Ishikawa (cell line): ENCODE measurements around the gene CELF2.

ENCODE experiments used
- CEBPB ChIP-seq: IDR thresholded peaks from 2 replicates; pipeline ENCODE4 v1.6.1; 2012
- CREB1 ChIP-seq: IDR thresholded peaks from 2 replicates; pipeline ENCODE4 v1.6.1; 2012; ENCODE audit warnings: low read depth
- EGR1 ChIP-seq: IDR thresholded peaks from 2 replicates; pipeline ENCODE4 v1.6.1; 2012
- EP300 ChIP-seq: IDR thresholded peaks from 2 replicates; pipeline ENCODE4 v1.6.1; 2012; ENCODE audit warnings: borderline replicate concordance
- FOXM1 ChIP-seq: IDR thresholded peaks from 2 replicates; pipeline ENCODE4 v1.6.1; 2012; ENCODE audit warnings: low read depth, borderline replicate concordance
- MAX ChIP-seq: IDR thresholded peaks from 2 replicates; pipeline ENCODE4 v1.6.1; 2012
- NFIC ChIP-seq: IDR thresholded peaks from 2 replicates; pipeline ENCODE4 v1.6.1; 2012
- RAD21 ChIP-seq: IDR thresholded peaks from 2 replicates; pipeline ENCODE4 v1.6.1; 2012; ENCODE audit warnings: low read depth
- REST ChIP-seq: IDR thresholded peaks from 2 replicates; pipeline ENCODE4 v1.6.1; 2012; ENCODE audit warnings: low read depth, mild to moderate bottlenecking
- TAF1 ChIP-seq: IDR thresholded peaks from 2 replicates; pipeline ENCODE4 v1.6.1; 2012; ENCODE audit warnings: low read depth, mild to moderate bottlenecking
- TCF12 ChIP-seq: IDR thresholded peaks from 2 replicates; pipeline ENCODE4 v1.6.1; 2012; ENCODE audit warnings: low read depth
- TEAD4 ChIP-seq: IDR thresholded peaks from 2 replicates; pipeline ENCODE4 v1.6.1; 2012
- USF1 ChIP-seq: IDR thresholded peaks from 2 replicates; pipeline ENCODE4 v1.6.1; 2012
- YY1 ChIP-seq: IDR thresholded peaks from 2 replicates; pipeline ENCODE4 v1.6.1; 2012; ENCODE audit warnings: low read depth
- ZBTB7A ChIP-seq: IDR thresholded peaks from 2 replicates; pipeline ENCODE4 v1.6.1; 2012; ENCODE audit warnings: low read depth

Gene CELF2

GRCh38 chr10:11311027-11311426 is 293.4 kb downstream of the CELF2 start:
- TF ChIP-seq REST (no peak), MAX (no peak), TEAD4 (no peak), RAD21 (no peak), USF1 (no peak), EP300 (no peak), YY1 (no peak), NFIC (no peak), EGR1 (no peak), CEBPB (no peak), TAF1 (no peak), CREB1 (no peak), FOXM1 (no peak), TCF12 (no peak)

GRCh38 chr10:11313463-11313862 is 295.8 kb downstream of the CELF2 start:
- no peak for TF ChIP-seq YY1
- TF ChIP-seq ZBTB7A, result no peak
- TF ChIP-seq CEBPB, result no peak
- TF ChIP-seq NFIC, result no peak
- TF ChIP-seq CREB1, result no peak
- no peak for TF ChIP-seq REST

GRCh38 chr10:11317936-11318670 is 300.4 kb downstream of the CELF2 start:
- TF ChIP-seq REST (no peak), ZBTB7A (no peak), RAD21 (no peak), FOXM1 (no peak), CEBPB (no peak)

- TF ChIP-seq REST, result no peak
- no peak for TF ChIP-seq USF1
- no peak for TF ChIP-seq EP300
- TF ChIP-seq FOXM1, result no peak
These were observed 301.3 kb downstream of the CELF2 start for GRCh38 chr10:11318826-11319598.
